ENCODE results near the gene PRPSAP1.

PRPSAP1 gene

GRCh38 chr17:76266244-76266938 is 87.3 kb downstream of the PRPSAP1 start:
- no peaks in the 10 kb centered on the region for H3K36me3 ChIP-seq (ENCODE audit: control insufficient read depth, insufficient read depth, low read length)
- peaks cover 42% of the 10 kb centered on the region for H3K4me1 ChIP-seq
- H3K27me3 ChIP-seq (ENCODE audit: control insufficient read depth, insufficient read depth, low read length): no peaks in the 10 kb centered on the region
- H2AFZ ChIP-seq: peak overlapping the region; percentile 78
- H3K4me3 ChIP-seq (ENCODE audit: low read depth, low read length): peak overlapping the region; percentile 81
- TF ChIP-seq CTCF (IDR thresholded peaks at IDR 0.05): no peak
- H3K27ac ChIP-seq: peak overlapping the region; percentile 90
- peaks cover 29% of the 10 kb centered on the region for H3K79me2 ChIP-seq
- H3K9ac ChIP-seq: peak overlapping the region; percentile 94
- no peaks in the 10 kb centered on the region for H3K9me3 ChIP-seq (ENCODE audit: control insufficient read depth, low read length)
- H3K4me2 ChIP-seq (ENCODE audit: low read length): peak overlapping the region; percentile 66

GRCh38 chr17:76265624-76266243 is 88.0 kb downstream of the PRPSAP1 start:
- Histone ChIP-seq H3K36me3 (ENCODE audit: control insufficient read depth, insufficient read depth, low read length) (no peaks in the 10 kb centered on the region), H3K27ac (peak overlapping the region; percentile 90), H3K9ac (peak overlapping the region; percentile 94), H3K9me3 (ENCODE audit: control insufficient read depth, low read length) (no peaks in the 10 kb centered on the region), H3K27me3 (ENCODE audit: control insufficient read depth, insufficient read depth, low read length) (no peaks in the 10 kb centered on the region), H3K79me2 (peaks cover 29% of the 10 kb centered on the region), H2AFZ (peak overlapping the region; percentile 78), H3K4me1 (peaks cover 41% of the 10 kb centered on the region), H3K4me2 (ENCODE audit: low read length) (peak overlapping the region; percentile 66), H3K4me3 (ENCODE audit: low read depth, low read length) (peak overlapping the region; percentile 81)
- TF ChIP-seq CTCF (IDR thresholded peaks at IDR 0.05): no peak

- no peaks in the 10 kb centered on the region for H3K27me3 ChIP-seq (ENCODE audit: control insufficient read depth, insufficient read depth, low read length)
- H3K9ac ChIP-seq: peak within 1 kb of the TSS; percentile 94
- H3K9me3 ChIP-seq (ENCODE audit: control insufficient read depth, low read length): no peaks in the 10 kb centered on the region
- peak within 1 kb of the TSS; percentile 66 for H3K4me2 ChIP-seq (ENCODE audit: low read length)
- H3K79me2 ChIP-seq: peaks cover 29% of the 10 kb centered on the region
- peak within 1 kb of the TSS; percentile 81 for H3K4me3 ChIP-seq (ENCODE audit: low read depth, low read length)
- no peaks in the 10 kb centered on the region for H3K36me3 ChIP-seq (ENCODE audit: control insufficient read depth, insufficient read depth, low read length)
- H3K27ac ChIP-seq: peak within 1 kb of the TSS; percentile 90
- peaks cover 41% of the 10 kb centered on the region for H3K4me1 ChIP-seq
- peak within 1 kb of the TSS; percentile 78 for H2AFZ ChIP-seq
- no peak for TF ChIP-seq CTCF (IDR thresholded peaks at IDR 0.05)
These were observed 88.7 kb downstream of the PRPSAP1 start, which contains the start of gene UBALD2 for GRCh38 chr17:76264755-76265623. Gene UBALD2, plus strand, starts transcription at chr17:76265348. Its CDS starts 158 bp downstream, at chr17:76265506.

GRCh38 chr17:76264425-76264754 is 89.3 kb downstream of the PRPSAP1 start:
- no peaks in the 10 kb centered on the region for H3K36me3 ChIP-seq (ENCODE audit: control insufficient read depth, insufficient read depth, low read length)
- peak overlapping the region; percentile 36 for H3K4me3 ChIP-seq (ENCODE audit: low read depth, low read length)
- peaks cover 36% of the 10 kb centered on the region for H3K4me1 ChIP-seq
- peak overlapping the region; percentile 53 for H2AFZ ChIP-seq
- peak overlapping the region; percentile 39 for H3K4me2 ChIP-seq (ENCODE audit: low read length)
- TF ChIP-seq CTCF (IDR thresholded peaks at IDR 0.05): no peak
- H3K27me3 ChIP-seq (ENCODE audit: control insufficient read depth, insufficient read depth, low read length): no peaks in the 10 kb centered on the region
- H3K27ac ChIP-seq: peak overlapping the region; percentile 78
- peaks cover 25% of the 10 kb centered on the region for H3K79me2 ChIP-seq
- no peaks in the 10 kb centered on the region for H3K9me3 ChIP-seq (ENCODE audit: control insufficient read depth, low read length)
- no peak overlapping the region for H3K9ac ChIP-seq

Measured in parathyroid adenoma (tissue), 2 donors.